HG02870 (cell line): ENCODE results near the gene FRMD4B.

Experiments used
- ATAC-seq: cut with Tn5 transposase; IDR thresholded peaks from one replicate; pipeline ENCODE4 v1.9.1; 2021; ENCODE audit warnings: mild to moderate bottlenecking, moderate library complexity; ENCODE audit not compliant: unreplicated experiment

FRMD4B gene

DNA sequence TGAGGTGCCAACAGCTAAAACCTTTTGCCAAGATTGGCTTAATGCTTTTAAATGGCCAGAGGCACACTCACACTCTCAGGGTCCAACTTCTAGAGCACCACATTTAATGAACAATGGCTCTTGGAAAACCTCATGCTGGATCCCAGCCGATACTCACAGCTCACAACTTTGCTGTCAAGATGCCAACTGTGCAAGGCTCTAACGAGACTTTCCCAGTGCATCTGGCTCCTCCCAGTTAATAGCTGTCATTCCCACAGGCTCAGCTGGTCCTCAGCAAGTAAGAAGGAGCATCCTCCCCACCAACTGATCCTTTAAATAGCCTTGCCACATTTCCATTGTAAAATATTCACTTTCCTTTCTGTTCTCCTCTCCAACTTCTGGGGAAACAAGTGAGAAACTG lies 20.3 kb upstream of the FRMD4B start:
- no peak for ATAC-seq

DNA sequence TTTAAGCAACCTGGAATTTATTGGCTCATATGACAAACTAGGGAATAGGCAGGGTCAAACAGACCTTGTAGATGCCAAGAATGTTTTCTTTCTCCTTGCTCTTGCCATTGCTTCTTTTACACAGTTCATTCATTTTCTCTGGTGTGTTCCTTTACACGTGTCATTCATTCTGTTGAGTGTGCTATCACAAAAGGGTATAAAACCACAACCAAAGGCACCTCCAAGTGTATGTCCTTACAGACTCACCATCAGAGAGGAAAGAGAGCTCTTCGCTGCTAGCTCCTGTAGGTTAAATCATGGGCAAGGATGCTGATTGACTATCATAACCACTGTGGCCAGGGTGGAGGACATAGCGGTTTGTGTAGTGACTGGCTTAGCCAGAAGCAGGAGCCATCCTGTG lies 19.2 kb upstream of the FRMD4B start:
- ATAC-seq = no peak

DNA sequence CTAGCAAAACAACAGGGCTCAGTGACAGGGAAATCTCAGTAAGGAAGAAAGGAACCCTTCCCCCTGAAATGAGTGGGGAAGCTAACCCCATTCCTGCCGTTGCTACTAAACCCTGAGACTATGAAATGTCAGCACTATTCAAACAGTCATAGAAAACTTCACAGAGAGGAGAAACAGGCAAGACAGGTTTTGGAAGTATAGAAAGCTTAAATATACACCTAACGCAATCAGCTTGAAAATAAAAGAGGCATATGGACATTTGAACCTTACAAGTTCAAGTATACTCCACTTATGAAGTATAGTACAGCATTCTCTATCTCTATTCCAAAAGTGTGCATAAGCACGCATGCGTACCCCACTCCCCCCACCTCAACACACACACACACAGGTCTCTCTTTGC lies 17.6 kb upstream of the FRMD4B start:
- ATAC-seq = no peak

DNA sequence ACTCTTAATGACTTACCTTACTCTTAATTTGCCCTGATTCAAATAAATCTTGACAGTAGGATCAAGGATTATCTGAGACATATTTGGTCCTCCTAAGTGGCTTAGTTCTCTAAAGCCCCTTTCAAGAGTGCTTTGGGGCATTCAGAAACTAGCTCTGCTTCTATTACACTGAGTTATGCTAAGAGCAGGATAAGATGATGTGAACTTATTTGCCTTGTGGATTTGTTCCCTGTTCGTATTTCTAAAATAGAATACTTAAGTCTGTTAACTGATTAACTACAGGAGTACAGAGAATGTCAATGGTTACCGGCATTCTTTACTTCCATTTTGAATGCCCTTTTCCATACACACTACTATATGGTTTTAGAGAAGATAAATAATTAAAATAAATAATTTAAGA lies 14.8 kb upstream of the FRMD4B start:
- no peak for ATAC-seq

DNA sequence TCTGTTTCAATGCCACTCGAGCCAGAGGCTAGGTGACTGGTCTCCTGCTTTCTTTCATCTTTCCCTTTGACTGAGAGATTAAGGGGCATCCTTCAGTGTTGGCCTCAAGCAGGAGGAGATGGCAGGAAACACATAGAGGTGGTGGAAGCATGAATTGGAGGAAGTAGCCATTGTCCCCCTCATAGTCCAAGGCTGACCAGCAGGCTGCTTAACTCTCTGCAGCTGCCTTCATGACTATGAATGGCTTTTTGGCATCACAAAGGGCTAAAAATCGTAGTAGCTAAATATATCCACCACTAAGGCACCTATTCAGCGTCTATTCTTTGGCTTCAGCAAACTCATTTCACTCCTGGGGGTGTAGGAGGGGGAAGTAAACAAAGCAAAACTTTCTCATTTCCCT lies 7.0 kb upstream of the FRMD4B start:
- no peak for ATAC-seq

DNA sequence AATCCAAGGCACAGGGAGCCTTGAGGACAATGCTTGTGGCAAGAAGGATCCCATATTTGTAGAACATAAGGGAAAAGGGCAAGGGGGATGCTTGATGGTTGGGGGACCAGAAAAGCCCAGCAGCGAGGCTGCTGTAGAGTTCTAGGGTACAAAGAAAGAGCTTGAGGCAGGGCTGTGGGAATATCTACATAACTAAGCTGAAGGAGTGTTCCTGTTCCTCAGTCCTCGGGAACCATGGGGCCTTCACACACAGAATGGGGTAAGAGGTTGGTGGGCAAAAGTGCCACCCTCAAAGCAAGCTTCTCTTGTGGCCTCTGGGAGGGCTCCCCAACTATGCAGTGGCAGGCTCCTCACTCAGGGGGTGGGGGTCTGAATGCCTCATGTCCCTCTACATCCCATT lies 6.5 kb upstream of the FRMD4B start:
- ATAC-seq = no peak

DNA sequence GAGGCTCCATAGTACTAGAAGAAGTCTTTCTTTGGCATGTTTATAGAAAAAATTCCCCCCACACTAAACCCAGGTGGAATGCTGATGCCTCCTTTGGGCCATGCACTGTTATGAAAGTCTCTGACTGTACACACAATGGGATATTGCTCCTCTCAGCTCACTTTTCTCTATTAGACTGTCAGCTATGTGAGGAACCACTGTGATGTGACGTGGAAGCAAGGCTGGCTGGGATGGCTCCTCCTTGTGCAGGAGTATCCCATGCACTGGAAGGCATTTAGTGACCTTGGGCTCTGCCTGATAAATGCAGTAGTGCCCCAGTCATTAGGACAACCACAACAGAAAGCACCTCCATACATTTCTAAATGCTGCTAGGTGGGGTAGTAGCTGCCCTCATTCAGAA lies 5.7 kb upstream of the FRMD4B start:
- no peak for ATAC-seq

DNA sequence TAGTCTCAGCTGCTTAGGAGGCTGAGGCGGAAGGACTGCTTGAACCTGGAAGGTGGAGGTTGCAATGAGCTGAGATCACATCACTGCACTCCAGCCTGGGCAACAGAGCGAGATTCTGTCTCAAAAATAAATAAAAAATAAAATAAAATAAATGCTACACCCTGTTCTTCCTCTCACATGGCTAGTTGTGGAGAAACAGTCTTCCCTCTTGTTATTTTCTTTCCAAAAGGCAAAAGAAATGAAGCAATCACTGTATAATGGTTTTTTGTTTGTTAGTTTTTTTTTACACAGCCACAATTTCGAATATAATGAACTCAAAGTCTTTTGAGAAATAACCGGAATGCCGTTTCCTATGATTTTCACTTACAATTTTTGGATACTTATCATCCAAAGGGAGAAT lies 4.9 kb upstream of the FRMD4B start:
- ATAC-seq = no peak

DNA sequence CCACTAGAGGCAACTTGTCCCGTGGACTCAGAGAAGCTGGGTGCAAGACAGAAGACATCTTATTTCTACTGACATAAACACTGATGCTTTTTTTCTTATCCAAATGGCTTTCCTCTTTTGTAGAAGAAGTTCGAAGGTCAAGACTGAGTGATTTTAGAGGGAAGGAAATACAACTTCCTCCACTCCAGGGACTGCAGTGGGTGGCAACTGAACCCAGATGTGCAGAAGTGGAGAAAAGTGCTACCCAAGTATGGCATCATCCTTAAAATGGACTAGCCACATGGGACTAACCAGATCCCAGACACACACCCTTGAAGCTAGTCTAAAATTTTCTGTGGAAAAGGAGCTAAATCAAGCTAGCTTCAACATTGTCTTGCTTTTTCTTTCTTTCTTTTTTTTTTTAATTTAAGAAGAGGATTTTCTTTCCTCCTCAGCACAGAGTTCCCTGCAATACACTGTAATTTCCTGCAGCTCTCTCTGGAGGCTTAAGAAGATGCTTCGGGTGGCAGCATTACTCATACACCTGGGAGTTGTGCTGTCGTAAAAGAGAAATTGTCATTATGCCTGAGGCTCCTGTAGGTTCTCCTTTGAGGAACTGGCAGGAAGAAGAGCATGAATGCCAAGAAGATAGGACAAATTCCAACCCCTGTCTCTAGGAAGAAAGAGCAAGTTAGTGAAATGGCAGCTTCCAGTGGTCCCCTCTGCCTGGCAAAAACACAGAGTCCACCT lies 3.8 kb upstream of the FRMD4B start:
- no peak for ATAC-seq

DNA sequence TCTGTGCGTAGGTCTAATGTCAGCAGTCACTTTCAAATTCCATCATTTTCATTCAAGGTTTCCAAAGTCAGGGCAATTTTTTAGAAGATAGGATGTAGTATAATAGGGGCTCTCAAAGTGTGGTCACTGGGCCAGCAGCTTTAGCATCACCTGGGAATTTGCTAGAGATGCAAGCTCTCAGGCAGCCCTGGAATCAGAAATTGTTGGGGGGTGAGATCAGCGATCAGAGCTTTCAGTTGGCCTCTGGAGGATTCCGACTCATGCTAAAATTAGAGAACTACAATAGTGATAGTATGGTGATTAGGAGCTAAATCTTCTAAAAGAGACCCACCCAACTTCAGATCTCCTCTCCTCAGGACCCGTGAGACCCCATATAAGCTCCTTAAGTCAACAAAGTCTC lies 2.4 kb upstream of the FRMD4B start:
- no peak for ATAC-seq

DNA sequence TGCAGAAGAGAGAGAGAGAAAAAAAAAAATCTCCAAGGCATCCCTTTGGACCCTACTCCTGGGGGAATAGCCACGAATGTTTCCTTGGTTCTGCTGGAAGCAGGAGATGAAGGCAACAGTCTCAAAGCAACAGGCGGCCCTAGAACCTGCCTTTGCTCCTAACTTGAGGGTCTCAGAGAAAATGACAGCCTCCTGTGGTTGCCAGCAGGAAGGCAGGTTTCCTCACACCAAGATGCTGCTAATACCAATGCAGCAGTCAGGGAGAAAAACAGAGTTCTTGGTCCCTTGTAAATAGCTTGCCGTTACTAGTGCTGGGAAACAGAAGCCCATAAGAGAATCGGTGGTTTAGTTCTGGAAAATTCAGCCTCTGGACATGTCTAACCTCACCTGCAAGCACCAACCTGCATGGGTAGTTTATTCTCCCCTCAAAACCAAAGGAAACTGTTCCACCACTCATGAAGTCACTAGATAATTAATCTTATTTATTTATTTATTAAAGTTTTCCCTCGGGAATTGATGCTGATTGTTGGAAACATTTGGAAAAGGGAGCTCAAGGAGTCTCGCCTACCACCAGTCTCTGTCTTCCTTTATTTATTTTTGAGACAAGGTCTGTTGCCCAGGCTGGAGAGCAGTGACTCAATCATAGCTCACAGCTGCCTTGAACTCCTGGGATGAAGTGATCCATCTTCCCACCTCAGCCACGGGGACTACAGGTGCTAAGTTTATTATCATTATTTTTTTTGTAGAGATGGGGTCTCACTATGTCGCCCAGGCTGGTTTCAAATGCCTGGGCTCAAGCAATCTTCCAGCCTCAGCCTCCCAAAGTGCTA lies 883 bp upstream of the FRMD4B start:
- no peak for ATAC-seq

DNA sequence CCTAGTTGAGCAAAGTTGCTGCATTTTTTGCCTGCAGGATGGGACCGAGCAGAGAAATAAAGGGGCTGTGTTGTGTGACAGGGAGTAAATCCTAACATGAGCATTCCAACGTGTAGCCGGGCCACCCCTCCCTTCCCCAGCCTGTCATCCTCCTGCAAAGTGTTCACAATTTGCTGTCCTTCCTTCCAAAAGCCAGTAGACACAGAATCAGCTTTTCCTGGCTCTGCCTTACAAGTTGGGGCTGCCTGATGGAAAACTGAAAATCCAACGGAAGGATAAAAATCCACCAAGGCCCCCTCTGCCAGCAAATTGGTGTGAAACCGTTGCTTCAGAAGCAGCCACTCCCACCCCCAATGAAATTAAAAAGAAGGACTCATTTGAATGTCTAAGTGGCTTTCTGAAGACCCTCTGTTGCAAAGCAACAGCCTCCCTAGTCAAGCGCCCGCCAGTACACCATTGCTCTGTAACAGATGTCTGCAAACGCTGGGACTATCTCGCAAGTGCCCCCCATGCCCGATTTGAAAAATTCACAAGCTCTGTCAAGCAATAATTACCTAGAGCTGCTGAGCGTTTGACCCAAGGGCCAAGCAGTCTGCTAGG lies 665 bp downstream of the FRMD4B start:
- no peak for ATAC-seq

DNA sequence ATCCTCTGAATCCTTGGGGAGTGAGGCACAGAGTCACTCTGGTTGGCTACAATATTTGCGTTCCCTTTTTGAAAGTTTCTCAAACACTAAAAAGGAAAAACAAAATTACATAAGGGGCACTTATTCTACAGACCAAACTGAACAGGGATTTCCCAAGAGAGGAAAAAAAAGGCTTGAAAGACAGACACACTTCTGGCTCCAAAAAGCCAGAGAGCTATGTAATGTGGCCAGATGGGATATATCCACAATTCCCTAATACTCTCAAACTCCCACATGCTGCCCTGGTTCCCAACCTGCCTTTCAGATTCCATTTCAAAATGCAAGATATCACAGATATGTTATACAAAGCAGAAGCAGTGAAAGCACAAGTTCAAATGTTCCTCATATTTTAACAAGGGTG lies 1.6 kb downstream of the FRMD4B start:
- no peak for ATAC-seq

DNA sequence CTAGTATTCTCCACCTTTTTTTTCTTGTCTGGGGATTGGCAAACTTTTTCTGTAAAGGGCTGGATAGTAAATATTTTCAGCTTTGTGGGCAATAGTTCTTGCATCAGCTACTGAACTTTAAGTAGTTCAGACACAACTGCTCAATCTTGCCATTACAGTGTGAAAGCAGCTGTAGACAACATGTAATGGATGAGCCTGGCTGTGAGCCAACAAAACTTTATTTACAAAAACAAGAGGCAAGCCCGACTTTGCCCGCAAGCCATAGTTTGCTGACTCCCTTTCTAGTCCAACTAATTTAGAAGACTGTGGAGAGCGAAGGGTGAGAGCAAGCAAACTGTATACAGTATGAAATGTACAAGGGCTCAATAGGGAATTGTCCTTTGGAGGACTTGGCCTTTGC lies 6.2 kb downstream of the FRMD4B start:
- no peak for ATAC-seq

DNA sequence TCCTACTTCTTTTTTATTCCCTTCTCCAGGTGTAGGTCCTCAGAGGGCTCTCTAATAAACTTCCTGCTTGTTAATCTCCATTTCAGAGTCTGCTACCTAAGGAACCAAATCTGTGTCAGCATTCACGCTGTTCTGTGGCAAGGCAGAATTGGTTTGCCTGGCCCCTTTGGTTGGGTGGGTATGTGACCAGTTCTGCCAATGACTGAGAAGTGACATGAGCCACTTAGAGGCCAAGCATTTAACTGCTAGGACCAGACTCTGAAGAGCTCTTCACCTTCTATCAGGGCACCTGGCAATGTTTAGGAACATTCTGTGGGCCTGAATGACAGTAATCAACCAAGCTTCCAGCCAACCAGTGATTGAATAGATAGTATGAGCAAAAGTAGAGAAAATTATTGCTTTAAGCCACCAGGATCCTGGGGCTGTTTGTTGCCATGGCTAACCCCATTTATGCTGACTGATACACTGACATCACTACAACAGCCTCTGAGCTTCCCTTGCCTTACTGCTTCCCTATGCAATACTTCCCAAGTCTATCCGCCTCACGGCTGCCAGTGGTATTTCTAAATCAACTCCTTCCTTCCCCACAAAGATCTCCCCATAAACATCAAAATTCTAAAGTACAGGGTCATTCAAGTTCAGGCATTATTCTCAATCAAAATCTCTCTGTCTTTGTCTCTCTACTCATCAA lies 7.6 kb downstream of the FRMD4B start:
- ATAC-seq = no peak

DNA sequence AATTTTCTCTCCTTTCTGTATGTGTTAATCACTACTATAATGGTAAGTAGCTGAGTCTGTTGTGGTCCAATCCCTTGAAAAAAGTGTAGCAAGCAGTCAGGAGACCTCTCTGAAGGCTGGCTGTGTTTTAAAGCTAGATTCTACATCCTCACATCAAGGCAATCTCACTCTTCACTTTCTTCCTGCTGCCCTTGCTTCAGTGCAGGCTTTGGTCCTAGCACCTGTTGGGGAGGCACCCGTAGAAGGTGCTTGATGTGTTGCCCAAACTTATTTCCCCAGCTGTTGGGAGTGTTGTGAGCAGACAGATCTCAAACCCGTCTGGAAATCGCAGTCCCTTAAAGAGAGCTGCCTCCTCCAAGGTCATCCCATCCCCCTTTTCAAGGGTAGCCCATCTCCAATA lies 8.6 kb downstream of the FRMD4B start:
- ATAC-seq = no peak

DNA sequence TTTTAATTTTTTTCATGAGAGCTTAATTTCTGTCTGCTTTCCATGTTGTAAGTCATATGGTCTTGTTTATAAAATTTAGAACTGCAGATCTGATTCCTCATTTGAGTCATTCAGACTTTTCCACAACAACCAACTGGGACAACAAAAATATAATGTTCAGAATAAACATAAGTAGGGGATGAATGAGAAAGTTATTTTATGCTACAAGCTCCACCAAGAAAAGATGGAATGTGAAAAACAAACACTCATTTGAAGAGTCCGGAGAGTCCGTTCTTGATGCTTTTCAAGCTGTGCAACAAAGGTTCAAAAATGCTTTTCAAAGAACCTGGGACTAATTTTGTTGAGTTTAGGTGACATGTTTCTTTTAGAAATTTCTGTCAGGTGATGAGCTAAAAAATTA lies 9.2 kb downstream of the FRMD4B start:
- no peak for ATAC-seq

DNA sequence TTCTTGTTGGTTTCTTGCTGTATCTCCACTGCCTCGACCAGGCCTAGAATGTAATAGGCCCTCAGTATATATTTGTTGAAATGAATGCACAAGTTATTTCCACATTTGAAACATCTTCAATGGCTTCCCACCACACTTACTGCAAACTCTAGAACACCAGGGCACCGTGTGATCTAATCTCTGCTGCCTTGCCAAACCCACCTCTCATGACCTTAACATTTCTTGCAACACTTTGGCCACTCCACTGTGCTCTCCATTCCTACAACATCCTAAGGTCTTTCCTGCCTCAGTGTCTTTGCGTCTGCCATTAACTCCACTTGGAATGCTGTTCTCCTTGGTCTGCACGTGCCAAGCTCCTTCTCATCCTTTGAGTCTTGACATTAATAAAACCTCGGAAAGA lies 14.1 kb downstream of the FRMD4B start:
- no peak for ATAC-seq

DNA sequence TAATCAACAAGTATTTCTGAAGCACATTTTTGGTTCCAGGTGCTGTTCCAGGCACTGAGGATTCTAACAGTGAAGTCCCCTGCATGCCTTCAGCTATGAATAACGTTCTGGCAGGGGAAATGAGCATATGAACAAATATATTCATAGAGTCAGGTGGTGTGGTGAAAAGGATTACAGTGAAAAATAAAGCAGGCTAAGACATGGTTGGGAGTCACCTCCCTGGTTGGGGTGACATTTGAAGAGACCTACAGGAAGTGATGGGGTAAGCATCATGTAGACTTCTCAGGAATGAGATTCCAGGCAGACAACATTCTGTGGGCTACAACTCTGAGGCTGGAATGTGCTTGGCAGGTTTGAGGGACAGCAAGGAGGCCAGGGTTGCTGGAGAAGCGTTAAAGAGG lies 15.0 kb downstream of the FRMD4B start:
- ATAC-seq = no peak

DNA sequence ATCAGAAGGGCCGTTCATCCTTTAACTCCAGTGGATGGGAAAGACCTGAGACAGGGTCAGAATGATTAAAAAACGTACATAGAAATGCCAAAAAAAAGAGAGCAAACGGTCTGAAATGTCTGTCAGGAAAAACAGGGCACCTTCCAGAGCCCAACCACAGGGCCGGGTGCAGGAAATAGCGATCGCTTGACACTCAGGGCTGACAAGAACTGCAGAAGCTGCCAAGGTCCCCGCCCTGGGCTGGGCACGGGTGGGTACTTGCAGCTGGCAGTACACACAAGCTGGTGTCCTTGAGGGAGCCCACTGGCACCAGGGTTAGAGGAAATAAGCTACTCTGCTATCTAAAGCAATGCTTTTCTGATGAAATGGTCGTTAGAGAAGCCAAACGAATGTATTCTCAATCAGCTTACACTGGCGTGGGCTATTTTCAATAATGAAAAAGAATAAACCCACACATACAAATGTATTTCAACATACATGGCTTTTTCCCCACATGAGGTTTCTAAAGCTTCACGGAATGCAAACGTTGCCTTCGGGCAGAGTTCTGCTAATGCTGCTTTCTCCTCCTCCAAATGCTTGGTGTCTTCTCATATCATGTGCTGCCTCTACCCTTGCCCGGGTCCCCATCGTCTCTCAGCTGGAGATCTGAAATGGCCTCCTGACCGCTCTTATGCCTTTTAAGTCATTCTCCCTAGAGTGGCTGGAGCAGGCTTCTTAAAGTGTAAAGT lies 15.6 kb downstream of the FRMD4B start:
- ATAC-seq = no peak
